Measurements from ENCODE around the gene RIT1.

DNA sequence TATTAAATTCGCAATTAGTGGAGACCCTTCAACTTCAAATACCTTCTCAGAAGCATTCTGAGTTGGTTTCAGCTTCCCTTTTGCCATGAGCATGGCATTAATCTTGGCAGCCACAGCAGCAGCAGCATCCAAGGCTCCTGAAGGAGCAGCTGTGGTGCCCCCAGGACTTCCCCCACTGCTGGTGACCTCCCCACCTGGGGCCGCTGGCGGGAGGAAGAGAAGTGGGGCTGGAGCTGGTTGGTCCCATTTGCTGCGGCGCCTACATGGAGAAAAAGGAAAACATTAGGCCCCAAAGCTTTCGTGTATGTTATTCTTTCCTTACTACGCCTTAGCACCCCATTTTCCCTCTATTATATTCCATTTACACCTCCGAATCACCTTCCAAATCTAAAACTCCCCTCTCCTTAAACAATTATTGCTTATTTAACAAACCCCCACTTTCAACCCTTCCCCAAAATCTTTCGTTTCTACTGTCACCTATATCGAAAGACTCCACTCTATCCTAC, 22.5 kb upstream of the RIT1 start:
- no peak for TF ChIP-seq POLR2AphosphoS5 (IDR thresholded peaks at IDR 0.05)
- TF ChIP-seq, protein P1, sequence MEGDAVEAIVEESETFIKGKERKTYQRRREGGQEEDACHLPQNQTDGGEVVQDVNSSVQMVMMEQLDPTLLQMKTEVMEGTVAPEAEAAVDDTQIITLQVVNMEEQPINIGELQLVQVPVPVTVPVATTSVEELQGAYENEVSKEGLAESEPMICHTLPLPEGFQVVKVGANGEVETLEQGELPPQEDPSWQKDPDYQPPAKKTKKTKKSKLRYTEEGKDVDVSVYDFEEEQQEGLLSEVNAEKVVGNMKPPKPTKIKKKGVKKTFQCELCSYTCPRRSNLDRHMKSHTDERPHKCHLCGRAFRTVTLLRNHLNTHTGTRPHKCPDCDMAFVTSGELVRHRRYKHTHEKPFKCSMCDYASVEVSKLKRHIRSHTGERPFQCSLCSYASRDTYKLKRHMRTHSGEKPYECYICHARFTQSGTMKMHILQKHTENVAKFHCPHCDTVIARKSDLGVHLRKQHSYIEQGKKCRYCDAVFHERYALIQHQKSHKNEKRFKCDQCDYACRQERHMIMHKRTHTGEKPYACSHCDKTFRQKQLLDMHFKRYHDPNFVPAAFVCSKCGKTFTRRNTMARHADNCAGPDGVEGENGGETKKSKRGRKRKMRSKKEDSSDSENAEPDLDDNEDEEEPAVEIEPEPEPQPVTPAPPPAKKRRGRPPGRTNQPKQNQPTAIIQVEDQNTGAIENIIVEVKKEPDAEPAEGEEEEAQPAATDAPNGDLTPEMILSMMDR (IDR thresholded peaks at IDR 0.05) = no peak

Measured in sigmoid colon (tissue), 4 donors.